ENCODE measurements around the gene CAPNS1. TPM values are rescaled to one million over a fixed set of nuclear protein-coding genes. Genes with fewer than 3 reads are reported as not detected.
A peak's percentile ranks its signal among the peaks of the same experiment; 100 is the strongest.

Gene CAPNS1
- total and polyA plus RNA-seq, 9 of the 15 experiments (the other 6 are each of a cell fraction or from before 2014, with no cell fraction given): 77.9 to 576 (median 258) TPM

- H3K4me1 ChIP-seq (replicated peaks in 1 of 2; ENCODE audit: control insufficient read depth in 2 of 2, insufficient read depth in 2 of 2, low read length in 2 of 2): peaks cover 7 to 18% of the 10 kb centered on the region in 2 experiments; a peak in 4 of 5 replicates
- H3K36me3 ChIP-seq (ENCODE audit: control insufficient read depth, insufficient read depth, low read length): peaks cover 68% of the 10 kb centered on the region
- POLR2A ChIA-PET: interaction anchor here (0.7 to 1.2 kb wide), 2 partner anchors 9 to 30 kb away, joined by 3 to 4 read pairs; partner anchors contain the start of gene POLR2I
- H3K9ac ChIP-seq (ENCODE audit: insufficient read depth in 1 of 2, low read depth in 2 of 2, low read length in 2 of 2): no peak overlapping the region
- CTCF ChIA-PET (ENCODE audit: low intra/inter-chr PET ratio): no interaction called here
- H3K4me3 ChIP-seq: no peak overlapping the region
- intact Hi-C loops (cut with micrococcal nuclease): no loop called here
- no peak for ATAC-seq
- no peaks in the 10 kb centered on the region for H3K9me3 ChIP-seq (replicated peaks; ENCODE audit: control insufficient read depth, insufficient read depth, low read depth, low read length)
- peaks cover 8% of the 10 kb centered on the region for H3K9me1 ChIP-seq (ENCODE audit: control insufficient read depth, insufficient read depth, low read length)
- FAIRE-seq: no peak
- DNase-seq (ENCODE audit: extremely low read depth in 1 of 4, low spot score in 3 of 4): no peak
- H3K79me2 ChIP-seq (ENCODE audit: control insufficient read depth, insufficient read depth, low read length): peaks cover 26% of the 10 kb centered on the region
- no peak overlapping the region for H2AFZ ChIP-seq (ENCODE audit: low read depth, low read length)
- no peak overlapping the region for H3K27ac ChIP-seq (ENCODE audit: extremely low read depth, low read depth, low read length)
- no TSS peak for BruUV-seq (replicated peaks)
- peaks cover 11% of the 10 kb centered on the region for H4K20me1 ChIP-seq (replicated peaks; ENCODE audit: control insufficient read depth, insufficient read depth, low read length)
- H3K4me2 ChIP-seq (ENCODE audit: insufficient read depth, low read length): no peak overlapping the region
- in situ Hi-C loops (cut with MboI): no loop called here
- TF ChIP-seq BCOR (IDR thresholded peaks at IDR 0.05) (peak; percentile 61; the same call in 1 of the 2 replicates), RBM25 (IDR thresholded peaks at IDR 0.05; ENCODE audit: low read depth, low read length, severe bottlenecking) (peak; percentile 83), GABPB1 (CRISPR knock-in tag; IDR thresholded peaks at IDR 0.05) (no peak), RAD51 (IDR thresholded peaks at IDR 0.05; ENCODE audit: borderline replicate concordance, low read depth) (no peak), ZFX (CRISPR knock-in tag; IDR thresholded peaks at IDR 0.05) (no peak), ZNF717 (CRISPR knock-in tag; IDR thresholded peaks at IDR 0.05) (no peak)
- H3K27me3 ChIP-seq (ENCODE audit: control insufficient read depth in 2 of 2, insufficient read depth in 2 of 2, low read length in 2 of 2): no peaks in the 10 kb centered on the region
- over 99% methylated on average over 6 of the region's 6 CpGs for WGBS (ENCODE audit: insufficient coverage, low coverage, missing lambda C conversion rate)
Observed at GRCh38 chr19:36144624-36145023, 4.8 kb downstream of the CAPNS1 start.

All from K562 (cell line).